ENCODE data around the gene LRRFIP2. TPM values are rescaled to one million over a fixed set of nuclear protein-coding genes. Genes with fewer than 3 reads are reported as not detected.
A peak's percentile ranks its signal among the peaks of the same experiment; 100 is the strongest.
"Not testable (repeated sequence)": the region's sequence is repeated elsewhere in the genome, so short reads cannot be mapped to it uniquely, and the experiment has no call there.

The LRRFIP2 gene
- total RNA-seq, 2 donors from 2014 or later, result 82.3 to 142 TPM

- Histone ChIP-seq H3K36me3 (peaks cover 65% of the 10 kb centered on the region), H3K4me3 (no peak overlapping the region), H3K27ac (peak overlapping the region; percentile 73 to 84), H3K27me3 (no peaks in the 10 kb centered on the region), H3K4me1 (peaks cover 0 to 51% of the 10 kb centered on the region in 2 donors), H3K9me3 (no peaks in the 10 kb centered on the region)
- DNase-seq (ENCODE audit: low spot score), result no peak
- no peak for TF ChIP-seq CTCF (IDR thresholded peaks at IDR 0.05)
Measured at GRCh38 chr3:37053753-37054152, 120.6 kb downstream of the LRRFIP2 start.

- Histone ChIP-seq H3K27ac (peak overlapping the region; percentile 73 to 84), H3K27me3 (no peaks in the 10 kb centered on the region), H3K4me3 (no peak overlapping the region), H3K9me3 (no peaks in the 10 kb centered on the region), H3K4me1 (peaks cover 0 to 51% of the 10 kb centered on the region in 2 donors), H3K36me3 (peaks cover 65% of the 10 kb centered on the region)
- no peak for DNase-seq (ENCODE audit: low spot score)
- TF ChIP-seq CTCF (IDR thresholded peaks at IDR 0.05), result no peak
Measured at GRCh38 chr3:37053337-37053736, 121.0 kb downstream of the LRRFIP2 start.

GRCh38 chr3:37052860-37053259 is 121.5 kb downstream of the LRRFIP2 start:
- H3K27ac ChIP-seq, result peak overlapping the region; percentile 73 to 84
- peaks cover 65% of the 10 kb centered on the region for H3K36me3 ChIP-seq
- no peaks in the 10 kb centered on the region for H3K27me3 ChIP-seq
- no peak for DNase-seq (ENCODE audit: low spot score)
- peaks cover 0 to 51% of the 10 kb centered on the region in 2 donors for H3K4me1 ChIP-seq
- no peak for TF ChIP-seq CTCF (IDR thresholded peaks at IDR 0.05)
- H3K4me3 ChIP-seq, result no peak overlapping the region
- H3K9me3 ChIP-seq, result no peaks in the 10 kb centered on the region

- Histone ChIP-seq H3K27me3 (no peaks in the 10 kb centered on the region), H3K4me1 (peaks cover 0 to 47% of the 10 kb centered on the region in 2 donors), H3K27ac (peak overlapping the region; percentile 70 to 84), H3K36me3 (peaks cover 65% of the 10 kb centered on the region), H3K4me3 (no peak overlapping the region), H3K9me3 (no peaks in the 10 kb centered on the region)
- DNase-seq (ENCODE audit: low spot score), result no peak
- TF ChIP-seq CTCF (IDR thresholded peaks at IDR 0.05), result no peak
Measured at GRCh38 chr3:37050282-37050681, 124.1 kb downstream of the LRRFIP2 start.

GRCh38 chr3:37042712-37043111 is 131.7 kb downstream of the LRRFIP2 start:
- H3K27me3 ChIP-seq; H3K27ac ChIP-seq; H3K9me3 ChIP-seq; DNase-seq (ENCODE audit: low spot score); H3K4me3 ChIP-seq: not testable (repeated sequence)
- Histone ChIP-seq H3K4me1 (peaks cover 0 to 16% of the 10 kb centered on the region in 2 donors), H3K36me3 (peaks cover 25% of the 10 kb centered on the region)

- Histone ChIP-seq H3K4me1 (peaks cover 0 to 16% of the 10 kb centered on the region in 2 donors), H3K27me3 (no peaks in the 10 kb centered on the region), H3K36me3 (peaks cover 23% of the 10 kb centered on the region), H3K4me3 (no peak overlapping the region), H3K27ac (no peak overlapping the region), H3K9me3 (peaks cover 0 to 4% of the 10 kb centered on the region in 2 donors)
- no peak for DNase-seq (ENCODE audit: low spot score)
- TF ChIP-seq CTCF (IDR thresholded peaks at IDR 0.05), result no peak
Measured at GRCh38 chr3:37041546-37042195, 132.7 kb downstream of the LRRFIP2 start.

All from right atrium auricular region (tissue), 2 donors.